Neutrophil (primary cell): ENCODE measurements around the gene ADCY10.
"Not testable (repeated sequence)": the region's sequence is repeated elsewhere in the genome, so short reads cannot be mapped to it uniquely, and the experiment has no call there.

ENCODE experiments used
- H3K27ac ChIP-seq: fragments of 200-600 bp; sonication (generic); 2 replicates; pipeline ENCODE4 v1.5.1; 2016; ENCODE audit warnings: mild to moderate bottlenecking, moderate library complexity
- H3K27me3 ChIP-seq: fragments of 200-600 bp; sonication (generic); 2 replicates; pipeline ENCODE4 v1.6.0; 2016; ENCODE audit warnings: mild to moderate bottlenecking
- H3K36me3 ChIP-seq: fragments of 200-600 bp; sonication (generic); 2 replicates; pipeline ENCODE4 v1.5.1; 2017
- H3K4me1 ChIP-seq, 2 experiments: fragments of 200-600 bp in 1 of 2; sonication (generic) in 1 of 2; 1 replicate in 1 of 2; 2 replicates in 1 of 2; pipeline versions ENCODE4 v1.5.1 to v1.6.1; 2013 to 2016; ENCODE audit warnings: low read depth in 1 of 2, low read length in 1 of 2, mild to moderate bottlenecking in 1 of 2, moderate library complexity in 1 of 2; ENCODE audit not compliant: control insufficient read depth in 1 of 2, insufficient read depth in 1 of 2
- H3K4me3 ChIP-seq, 2 experiments: fragments of 200-600 bp in 1 of 2; sonication (generic) in 1 of 2; 1 replicate in 1 of 2; 2 replicates in 1 of 2; pipeline ENCODE4 v1.5.1; 2013 to 2016; ENCODE audit warnings: low read depth in 1 of 2, low read length in 1 of 2, mild to moderate bottlenecking in 1 of 2, moderate library complexity in 1 of 2
- H3K9me3 ChIP-seq: fragments of 200-600 bp; sonication (generic); 2 replicates; pipeline ENCODE4 v1.5.1; 2016
- TF ChIP-seq, protein P1 (sequence below): fragments of 200-600 bp; sonication (generic); IDR thresholded peaks from 2 replicates; pipeline ENCODE4 v1.5.1; 2016; ENCODE audit warnings: antibody characterized with exemption

The ADCY10 gene

DNA sequence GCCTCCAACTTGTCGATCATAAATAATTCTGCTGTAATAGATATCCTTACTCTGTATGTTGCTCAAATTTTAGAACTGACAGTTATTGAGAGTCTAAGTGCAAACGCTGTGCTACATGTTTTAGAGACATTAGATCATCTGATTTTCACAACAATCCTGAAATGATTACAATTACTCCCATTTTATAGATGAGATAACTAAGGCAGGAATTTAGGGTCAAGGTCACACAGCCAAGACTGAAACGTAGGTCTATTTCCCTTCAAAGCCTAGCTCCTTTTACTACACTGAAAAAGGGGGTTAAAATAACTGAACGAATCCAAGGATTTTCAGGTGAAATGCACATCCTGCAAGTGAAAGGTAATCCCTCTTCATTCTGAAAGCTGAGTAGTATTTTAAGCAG, 19.9 kb upstream of the ADCY10 start:
- Histone ChIP-seq H3K27me3 (no peaks in the 10 kb centered on the region), H3K4me3 (no peak overlapping the region), H3K27ac (no peak overlapping the region), H3K9me3 (no peaks in the 10 kb centered on the region), H3K4me1 (peaks cover 31 to 37% of the 10 kb centered on the region in 2 experiments), H3K36me3 (no peaks in the 10 kb centered on the region)
- TF ChIP-seq, protein P1, sequence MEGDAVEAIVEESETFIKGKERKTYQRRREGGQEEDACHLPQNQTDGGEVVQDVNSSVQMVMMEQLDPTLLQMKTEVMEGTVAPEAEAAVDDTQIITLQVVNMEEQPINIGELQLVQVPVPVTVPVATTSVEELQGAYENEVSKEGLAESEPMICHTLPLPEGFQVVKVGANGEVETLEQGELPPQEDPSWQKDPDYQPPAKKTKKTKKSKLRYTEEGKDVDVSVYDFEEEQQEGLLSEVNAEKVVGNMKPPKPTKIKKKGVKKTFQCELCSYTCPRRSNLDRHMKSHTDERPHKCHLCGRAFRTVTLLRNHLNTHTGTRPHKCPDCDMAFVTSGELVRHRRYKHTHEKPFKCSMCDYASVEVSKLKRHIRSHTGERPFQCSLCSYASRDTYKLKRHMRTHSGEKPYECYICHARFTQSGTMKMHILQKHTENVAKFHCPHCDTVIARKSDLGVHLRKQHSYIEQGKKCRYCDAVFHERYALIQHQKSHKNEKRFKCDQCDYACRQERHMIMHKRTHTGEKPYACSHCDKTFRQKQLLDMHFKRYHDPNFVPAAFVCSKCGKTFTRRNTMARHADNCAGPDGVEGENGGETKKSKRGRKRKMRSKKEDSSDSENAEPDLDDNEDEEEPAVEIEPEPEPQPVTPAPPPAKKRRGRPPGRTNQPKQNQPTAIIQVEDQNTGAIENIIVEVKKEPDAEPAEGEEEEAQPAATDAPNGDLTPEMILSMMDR = no peak

DNA sequence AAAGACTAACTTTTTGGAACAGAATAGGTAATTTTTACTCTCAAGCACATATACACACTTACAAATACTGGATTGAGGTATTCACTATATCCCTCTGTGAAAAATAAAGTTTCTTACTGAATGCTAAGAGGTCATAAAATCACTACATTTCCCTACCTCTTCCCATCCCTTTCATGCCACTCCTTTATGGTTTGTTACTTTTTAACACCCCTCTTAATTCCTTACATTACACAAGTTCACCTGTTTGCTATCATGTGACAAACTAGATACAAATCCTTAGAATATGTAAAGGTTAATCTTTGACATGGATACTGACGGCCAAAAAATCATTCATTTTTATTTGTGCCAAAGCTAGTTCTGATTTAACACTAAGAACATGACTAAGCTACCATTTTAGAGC, 15.8 kb upstream of the ADCY10 start:
- TF ChIP-seq, protein P1 = no peak
- Histone ChIP-seq H3K4me1 (peaks cover 11 to 12% of the 10 kb centered on the region in 2 experiments), H3K27me3 (no peaks in the 10 kb centered on the region), H3K27ac (no peak overlapping the region), H3K9me3 (no peaks in the 10 kb centered on the region), H3K4me3 (no peak overlapping the region), H3K36me3 (no peaks in the 10 kb centered on the region)

DNA sequence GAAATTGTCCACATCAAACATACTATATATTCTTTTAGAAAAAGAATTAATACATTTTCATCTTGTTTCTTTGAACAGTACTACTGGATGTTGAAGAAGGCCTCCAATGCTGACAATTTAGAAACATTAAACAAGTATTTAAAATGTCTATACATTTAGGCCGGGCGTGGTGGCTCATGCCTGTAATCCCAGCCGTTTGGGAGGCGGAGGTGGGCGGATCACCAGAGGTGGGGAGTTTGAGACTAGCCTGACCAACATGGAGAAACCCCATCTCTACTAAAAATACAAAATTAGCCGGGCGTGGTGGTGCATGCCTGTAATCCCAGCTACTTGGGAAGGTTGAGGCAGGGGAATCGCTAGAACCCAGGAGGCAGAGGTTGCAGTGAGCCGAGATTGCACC, 15.0 kb upstream of the ADCY10 start:
- H3K27me3 ChIP-seq, H3K4me1 ChIP-seq, H3K36me3 ChIP-seq, H3K4me3 ChIP-seq, H3K27ac ChIP-seq, H3K9me3 ChIP-seq: not testable (repeated sequence)

DNA sequence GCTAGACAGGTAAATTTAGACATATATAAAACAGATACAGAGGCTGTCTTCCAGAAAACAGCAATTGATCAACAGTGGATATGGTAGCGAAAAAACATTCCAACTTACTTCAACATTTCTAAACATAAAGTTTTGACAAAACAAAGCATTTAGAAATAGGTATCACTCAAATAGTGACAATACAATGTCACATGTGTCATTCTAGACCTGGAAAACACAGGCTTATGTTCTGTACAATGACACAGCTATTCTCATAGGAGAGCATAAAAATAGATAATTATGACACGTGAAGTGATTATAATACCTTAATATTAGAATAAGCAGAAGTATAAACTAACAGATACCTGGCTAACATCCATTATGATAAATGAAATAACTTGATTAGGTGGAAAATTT, 14.5 kb upstream of the ADCY10 start:
- Histone ChIP-seq H3K36me3 (no peaks in the 10 kb centered on the region), H3K27me3 (no peaks in the 10 kb centered on the region), H3K9me3 (no peaks in the 10 kb centered on the region), H3K4me3 (no peak overlapping the region), H3K27ac (no peak overlapping the region), H3K4me1 (no peaks in the 10 kb centered on the region)
- TF ChIP-seq, protein P1 = no peak

DNA sequence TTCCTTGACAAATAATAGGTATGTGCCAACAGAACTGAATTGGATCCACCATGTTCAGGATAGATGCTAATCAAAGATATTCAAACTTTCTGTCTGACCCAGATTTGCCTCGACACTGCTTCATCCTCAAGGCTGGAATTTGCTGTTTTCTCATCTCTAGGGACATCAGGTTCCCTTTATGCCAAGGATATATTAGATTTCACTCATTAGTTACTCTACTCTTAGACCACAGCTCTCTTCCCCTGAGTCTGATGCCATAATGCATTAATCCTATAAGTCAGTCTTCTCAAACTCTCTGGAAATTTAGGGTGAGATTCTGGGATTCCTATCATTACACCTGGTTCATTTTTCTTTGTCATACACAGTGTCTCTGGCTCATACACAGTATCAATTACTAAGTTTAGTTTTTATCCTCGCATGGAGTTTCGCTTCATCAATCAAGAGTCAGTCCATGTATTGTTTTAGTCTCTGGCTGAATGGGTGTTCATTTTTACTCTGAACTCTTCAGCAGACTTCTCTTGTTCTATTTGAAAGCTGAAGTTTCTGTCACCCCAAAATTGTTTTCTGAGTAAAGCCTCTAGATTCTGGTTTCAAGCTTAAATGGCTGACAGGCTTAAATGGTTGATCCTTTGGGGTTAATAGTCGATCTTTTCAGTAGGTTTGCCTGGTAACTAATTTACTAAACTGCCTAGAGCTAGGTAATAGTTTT, 13.3 kb upstream of the ADCY10 start:
- H3K9me3 ChIP-seq = no peaks in the 10 kb centered on the region
- H3K4me3 ChIP-seq = no peak overlapping the region
- TF ChIP-seq, protein P1 = no peak
- H3K27me3 ChIP-seq = no peaks in the 10 kb centered on the region
- no peak overlapping the region for H3K27ac ChIP-seq
- H3K36me3 ChIP-seq = no peaks in the 10 kb centered on the region
- H3K4me1 ChIP-seq = no peaks in the 10 kb centered on the region

DNA sequence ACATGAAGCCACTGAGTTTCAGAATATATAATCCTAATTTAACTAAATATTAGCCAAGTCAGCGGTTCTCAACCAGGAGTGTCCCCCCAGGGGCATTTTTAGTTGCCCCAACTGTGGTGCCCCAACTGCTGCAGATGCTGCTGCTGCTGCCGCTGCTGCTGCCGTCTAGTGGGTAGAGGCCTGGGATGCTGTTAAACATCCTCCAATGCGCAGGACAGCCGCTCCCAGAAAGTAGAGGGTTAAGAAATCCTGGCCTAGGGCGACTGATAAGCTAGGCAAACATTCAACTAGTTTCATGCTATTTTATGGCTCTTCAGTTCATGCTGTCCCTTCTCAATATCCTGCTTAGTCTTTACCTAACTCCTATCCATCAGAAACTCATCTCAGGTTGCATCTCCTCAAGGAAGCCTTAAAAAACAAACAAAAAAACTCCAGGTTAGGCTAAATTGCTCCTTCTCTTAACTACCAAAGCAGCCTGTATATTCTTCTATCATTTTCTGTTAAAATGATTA, 12.6 kb upstream of the ADCY10 start:
- Histone ChIP-seq H3K4me3 (no peak overlapping the region), H3K4me1 (no peaks in the 10 kb centered on the region), H3K9me3 (no peaks in the 10 kb centered on the region), H3K27me3 (no peaks in the 10 kb centered on the region), H3K36me3 (no peaks in the 10 kb centered on the region), H3K27ac (no peak overlapping the region)
- TF ChIP-seq, protein P1 = no peak
